Cardiac ventricle fibroblast (primary cell): ENCODE data around the gene PRAMEF33. TPM values are rescaled to one million over a fixed set of nuclear protein-coding genes. Genes with fewer than 3 reads are reported as not detected.

Experiments
- total RNA-seq: library from RNA; depleted of rRNA; stranded (reverse); fragments of >200 nt; gene quantifications from 2 replicates; pipeline ENCODE4 v1.2.3, GENCODE V29; 2015

PRAMEF33 gene
- total RNA-seq: not detected in 2 replicates

GRCh38 chr1:13303239-13303638 lies at the start of gene PRAMEF33:
Gene PRAMEF33, plus strand, starts transcription at chr1:13303539. Its CDS starts 2,416 bp downstream, at chr1:13305955.

GRCh38 chr1:13253898-13254297 lies 49.4 kb upstream of the PRAMEF33 start, which contains the start of gene PRAMEF5:
Gene PRAMEF5, plus strand, starts transcription at chr1:13254198. Its CDS starts 5,071 bp downstream, at chr1:13259269.

GRCh38 chr1:13285037-13285436 lies 18.3 kb upstream of the PRAMEF33 start, which contains the start of gene PRAMEF8:
Gene PRAMEF8, minus strand, starts transcription at chr1:13285137. Its CDS starts 1,046 bp downstream, at chr1:13284091.

GRCh38 chr1:13315281-13315680 lies 11.9 kb downstream of the PRAMEF33 start, which contains the start of gene PRAMEF15:
Gene PRAMEF15, plus strand, starts transcription at chr1:13315581. Its CDS starts 2,827 bp downstream, at chr1:13318408.

GRCh38 chr1:13347034-13347433 lies 43.7 kb downstream of the PRAMEF33 start, which contains the start of gene PRAMEF14:
Gene PRAMEF14, minus strand, starts transcription at chr1:13347134. Its CDS starts 1,820 bp downstream, at chr1:13345314.

Other genes starting within 250 kb of the PRAMEF33 start
- not detected in 2 replicates for gene PRAMEF27, start 247.0 kb upstream of the PRAMEF33 start, total RNA-seq
- gene HNRNPCL3, start 242.8 kb upstream of the PRAMEF33 start, total RNA-seq: not detected in 2 replicates
- not detected in 2 replicates for gene PRAMEF25, start 232.8 kb upstream of the PRAMEF33 start, total RNA-seq
- not detected in 2 replicates for gene HNRNPCL2, start 186.7 kb upstream of the PRAMEF33 start, total RNA-seq
- not detected in 2 replicates for gene PRAMEF26, start 147.5 kb upstream of the PRAMEF33 start, total RNA-seq
- not detected in 2 replicates for gene HNRNPCL4, start 137.9 kb upstream of the PRAMEF33 start, total RNA-seq
- not detected in 2 replicates for gene PRAMEF9, start 131.7 kb upstream of the PRAMEF33 start, total RNA-seq
- gene PRAMEF13, start 102.1 kb upstream of the PRAMEF33 start, total RNA-seq: not detected in 2 replicates
- gene PRAMEF18, start 77.4 kb upstream of the PRAMEF33 start, total RNA-seq: not detected in 2 replicates
- gene PRAMEF5, start 49.3 kb upstream of the PRAMEF33 start, total RNA-seq: not detected in 2 replicates
- gene PRAMEF8, start 18.4 kb upstream of the PRAMEF33 start, total RNA-seq: not detected in 2 replicates
- gene PRAMEF15, start 12.0 kb downstream of the PRAMEF33 start, total RNA-seq: not detected in 2 replicates
- gene PRAMEF14, start 43.6 kb downstream of the PRAMEF33 start, total RNA-seq: not detected in 2 replicates
- not detected in 2 replicates for gene PRAMEF19, start 68.4 kb downstream of the PRAMEF33 start, total RNA-seq
- not detected in 2 replicates for gene PRAMEF17, start 86.1 kb downstream of the PRAMEF33 start, total RNA-seq
- gene PRAMEF20, start 106.9 kb downstream of the PRAMEF33 start, total RNA-seq: not detected in 2 replicates
- not detected in 2 replicates for gene LRRC38, start 210.5 kb downstream of the PRAMEF33 start, total RNA-seq